Loucy (cell line): ENCODE data around the gene TEX101.
"Not testable (repeated sequence)": the region's sequence is repeated elsewhere in the genome, so short reads cannot be mapped to it uniquely, and the experiment has no call there.

ENCODE experiments used
- H2AFZ ChIP-seq: fragments of 200-600 bp; sonication (generic); 2 replicates; pipeline ENCODE4 v1.6.0; 2016; ENCODE audit warnings: antibody characterized with exemption, mild to moderate bottlenecking, low read length, moderate library complexity
- H3F3A ChIP-seq: fragments of 200-600 bp; 2 replicates; pipeline ENCODE4 v1.6.0; 2016; ENCODE audit warnings: antibody characterized with exemption, low read depth, mild to moderate bottlenecking
- H3K27me3 ChIP-seq: fragments of 200-600 bp; sonication (generic); 2 replicates; pipeline ENCODE4 v1.6.1; 2014; ENCODE audit warnings: low read length, mild to moderate bottlenecking; ENCODE audit not compliant: insufficient read depth, poor library complexity, severe bottlenecking
- H3K36me3 ChIP-seq: fragments of 200-600 bp; sonication (generic); 2 replicates; pipeline ENCODE4 v1.6.1; 2016; ENCODE audit warnings: low read length; ENCODE audit not compliant: insufficient read depth
- H3K4me1 ChIP-seq: fragments of 200-600 bp; sonication (generic); 2 replicates; pipeline ENCODE4 v1.5.1; 2014; ENCODE audit warnings: low read length, mild to moderate bottlenecking; ENCODE audit not compliant: insufficient read depth, poor library complexity, severe bottlenecking
- H3K4me2 ChIP-seq: fragments of 200-600 bp; sonication (generic); 2 replicates; pipeline ENCODE4 v1.6.0; 2014; ENCODE audit warnings: antibody characterized with exemption, low read length, low read depth, mild to moderate bottlenecking; ENCODE audit not compliant: poor library complexity, severe bottlenecking
- H3K4me3 ChIP-seq: fragments of 200-600 bp; sonication (generic); 2 replicates; pipeline ENCODE4 v1.5.1; 2014; ENCODE audit warnings: low read length, mild to moderate bottlenecking, mixed read lengths; ENCODE audit not compliant: poor library complexity, severe bottlenecking
- H3K79me2 ChIP-seq: fragments of 200-600 bp; sonication (generic); 2 replicates; pipeline ENCODE4 v1.6.1; 2014; ENCODE audit warnings: low read length; ENCODE audit not compliant: insufficient read depth
- H3K9ac ChIP-seq: fragments of 200-600 bp; sonication (generic); 2 replicates; pipeline ENCODE4 v1.6.0; 2014; ENCODE audit warnings: mild to moderate bottlenecking, low read depth, low read length, moderate library complexity; ENCODE audit not compliant: poor library complexity, severe bottlenecking
- H3K9me2 ChIP-seq: fragments of 200-600 bp; sonication (generic); replicated peaks from 2 replicates; pipeline ENCODE4 v1.6.1; 2016; ENCODE audit warnings: low read depth, low read length, mixed read lengths
- H3K9me3 ChIP-seq: fragments of 200-600 bp; sonication (generic); 2 replicates; pipeline ENCODE4 v1.6.1; 2014; ENCODE audit warnings: mild to moderate bottlenecking, antibody characterized with exemption, low read length, low read depth; ENCODE audit not compliant: insufficient read depth
- H4K20me1 ChIP-seq: fragments of 200-600 bp; sonication (generic); 2 replicates; pipeline ENCODE4 v1.6.0; 2014; ENCODE audit warnings: antibody characterized with exemption, low read length, mild to moderate bottlenecking; ENCODE audit not compliant: insufficient read depth, poor library complexity, severe bottlenecking
- CTCF ChIP-seq: fragments of 200-600 bp; sonication (generic); conservative IDR thresholded peaks from 2 replicates; pipeline ENCODE4 v1.5.1; 2014; ENCODE audit warnings: mild to moderate bottlenecking, antibody characterized with exemption, low read length
- EZH2phosphoT487 ChIP-seq: fragments of 200-600 bp; IDR thresholded peaks from 2 replicates; pipeline ENCODE4 v1.6.1; 2018; ENCODE audit warnings: antibody characterized with exemption, mild to moderate bottlenecking, moderate library complexity, borderline replicate concordance

TEX101 gene

GRCh38 chr19:43393501-43393900 lies 21.2 kb upstream of the TEX101 start:
- H3K9ac ChIP-seq, H2AFZ ChIP-seq, H3K36me3 ChIP-seq, H3F3A ChIP-seq, H3K79me2 ChIP-seq, H3K9me2 ChIP-seq, H3K4me2 ChIP-seq, H3K9me3 ChIP-seq, H3K4me3 ChIP-seq, H3K4me1 ChIP-seq, H3K27me3 ChIP-seq, H4K20me1 ChIP-seq: not testable (repeated sequence)

GRCh38 chr19:43395561-43395960 lies 19.1 kb upstream of the TEX101 start:
- Histone ChIP-seq H2AFZ (no peak overlapping the region), H3K4me1 (no peaks in the 10 kb centered on the region), H3K4me2 (no peak overlapping the region), H3K36me3 (no peaks in the 10 kb centered on the region), H3K27me3 (no peaks in the 10 kb centered on the region), H3F3A (no peaks in the 10 kb centered on the region), H3K9me2 (no peaks in the 10 kb centered on the region), H4K20me1 (no peaks in the 10 kb centered on the region), H3K4me3 (no peak overlapping the region), H3K9ac (no peak overlapping the region), H3K79me2 (no peaks in the 10 kb centered on the region), H3K9me3 (no peaks in the 10 kb centered on the region)
- TF ChIP-seq CTCF, result no peak
- TF ChIP-seq EZH2phosphoT487, result no peak

- Histone ChIP-seq H3K9me2 (no peaks in the 10 kb centered on the region), H3K9me3 (no peaks in the 10 kb centered on the region), H3F3A (no peaks in the 10 kb centered on the region), H3K4me3 (no peak overlapping the region), H3K4me1 (no peaks in the 10 kb centered on the region), H3K36me3 (no peaks in the 10 kb centered on the region), H3K27me3 (no peaks in the 10 kb centered on the region), H3K9ac (no peak overlapping the region), H3K4me2 (no peak overlapping the region), H2AFZ (no peak overlapping the region), H4K20me1 (no peaks in the 10 kb centered on the region), H3K79me2 (no peaks in the 10 kb centered on the region)
- no peak for TF ChIP-seq EZH2phosphoT487
- TF ChIP-seq CTCF, result no peak
Observed at GRCh38 chr19:43406297-43406696, 8.4 kb upstream of the TEX101 start.

GRCh38 chr19:43407416-43408005 lies 7.2 kb upstream of the TEX101 start:
- H2AFZ ChIP-seq, result no peak overlapping the region
- no peak overlapping the region for H3K4me2 ChIP-seq
- no peaks in the 10 kb centered on the region for H3K9me3 ChIP-seq
- H4K20me1 ChIP-seq, result no peaks in the 10 kb centered on the region
- no peaks in the 10 kb centered on the region for H3K9me2 ChIP-seq
- no peaks in the 10 kb centered on the region for H3K36me3 ChIP-seq
- H3F3A ChIP-seq, result no peaks in the 10 kb centered on the region
- H3K79me2 ChIP-seq, result no peaks in the 10 kb centered on the region
- no peak overlapping the region for H3K4me3 ChIP-seq
- TF ChIP-seq CTCF, result no peak
- no peak for TF ChIP-seq EZH2phosphoT487
- H3K27me3 ChIP-seq, result no peaks in the 10 kb centered on the region
- H3K9ac ChIP-seq, result no peak overlapping the region
- H3K4me1 ChIP-seq, result no peaks in the 10 kb centered on the region
